NOMO-1 treated with dmso at 0.1 percent for 144 hours (cell line): Measurements from ENCODE around the gene IFNA16.
"Not testable (repeated sequence)": the region's sequence is repeated elsewhere in the genome, so short reads cannot be mapped to it uniquely, and the experiment has no call there.

ENCODE experiments used
- DNase-seq: peaks from one replicate; lab custom pipeline; 2025; ENCODE audit not compliant: unreplicated experiment; lab: John Stamatoyannopoulos, UW

The IFNA16 gene

DNA sequence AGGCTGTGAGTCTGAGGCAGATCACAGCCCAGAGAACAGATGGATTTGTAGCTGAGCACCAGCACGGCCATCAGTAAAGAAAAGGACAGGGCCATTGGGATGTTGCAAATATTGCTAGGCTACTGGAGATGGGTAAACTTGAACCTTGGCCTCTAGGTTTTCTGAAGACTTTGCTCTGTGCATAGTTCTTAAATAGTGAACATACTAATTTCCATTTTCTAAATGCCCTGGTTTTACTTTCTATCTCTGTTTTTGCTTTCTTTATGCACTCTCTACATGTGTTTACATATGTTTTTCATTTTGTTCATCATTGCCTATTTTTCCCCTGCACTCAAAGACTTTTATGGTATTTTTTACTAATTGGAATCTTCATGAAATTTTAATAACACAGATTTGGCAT lies at the start of gene IFNA16:
Gene IFNA16, minus strand, starts transcription at position 101 of the 400 bp plus-strand sequence. Its CDS starts 6 bp downstream, at position 95.
- DNase-seq: not testable (repeated sequence)

DNA sequence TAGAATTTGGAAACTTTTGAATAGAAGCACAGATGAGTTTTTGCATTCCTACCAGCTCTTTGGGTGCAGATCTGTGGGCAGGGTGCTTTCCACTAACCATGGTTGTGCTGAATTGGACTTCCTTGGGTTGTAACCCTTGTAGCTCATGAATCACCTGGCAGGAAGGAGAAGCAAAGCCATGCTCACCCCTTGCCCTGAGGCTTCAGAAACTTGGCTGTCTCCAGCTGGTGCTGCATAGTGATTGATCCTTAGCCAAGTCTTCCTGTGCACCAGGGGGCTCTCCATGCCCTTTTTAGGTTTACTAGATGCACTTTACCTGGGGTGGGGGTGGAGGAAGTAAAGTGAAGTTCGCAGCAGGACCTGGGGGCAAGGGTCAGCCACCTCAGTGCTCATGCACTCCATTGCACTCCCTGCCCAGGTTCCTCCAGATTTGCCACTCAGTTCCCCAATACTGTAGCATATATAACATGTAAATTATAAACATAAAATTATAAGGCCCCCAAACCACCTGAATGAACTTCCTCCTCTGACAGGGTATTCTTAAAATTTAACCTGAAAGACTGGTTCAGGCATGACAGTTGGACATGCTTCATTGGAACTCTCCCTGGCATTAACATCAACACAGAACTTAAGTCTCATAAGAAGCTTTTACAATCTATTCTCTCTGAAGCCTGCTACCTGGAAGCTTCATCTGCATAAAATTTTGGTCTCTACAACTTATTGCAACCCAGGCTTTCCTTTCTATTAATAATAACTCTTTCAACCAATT lies 48.5 kb upstream of the IFNA16 start:
- no peak for DNase-seq

DNA sequence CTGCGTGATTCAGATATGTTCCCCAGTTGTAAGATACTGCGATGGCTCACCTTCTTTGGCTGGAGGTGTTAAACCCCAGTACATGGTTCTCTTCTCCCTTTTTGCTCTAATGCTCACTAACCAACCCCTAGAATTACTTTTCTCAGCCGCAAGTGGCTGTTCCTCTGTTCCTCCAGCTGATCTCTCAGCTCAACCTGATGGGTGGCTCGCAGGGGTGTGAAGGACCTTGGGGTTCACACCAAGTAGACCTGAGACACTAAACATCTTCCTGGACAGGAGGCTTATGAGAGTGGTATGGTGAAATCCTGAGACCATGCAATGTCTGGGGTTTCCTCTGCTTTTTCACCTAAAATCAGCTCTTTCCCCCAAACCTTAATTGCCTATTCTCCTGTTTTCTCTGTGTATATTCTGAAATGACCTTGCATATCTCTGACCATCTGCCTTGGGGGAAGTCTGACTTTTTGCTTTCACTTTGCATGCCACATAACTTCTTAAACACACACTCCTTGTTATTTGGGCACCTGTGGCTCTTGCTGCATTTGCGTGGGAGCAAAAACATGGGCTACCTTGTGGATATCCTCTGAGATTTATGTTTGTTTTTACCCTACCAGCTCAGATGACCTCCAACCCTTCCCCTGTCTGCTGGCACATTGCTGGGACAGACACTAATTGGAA lies 38.6 kb upstream of the IFNA16 start:
- no peak for DNase-seq

DNA sequence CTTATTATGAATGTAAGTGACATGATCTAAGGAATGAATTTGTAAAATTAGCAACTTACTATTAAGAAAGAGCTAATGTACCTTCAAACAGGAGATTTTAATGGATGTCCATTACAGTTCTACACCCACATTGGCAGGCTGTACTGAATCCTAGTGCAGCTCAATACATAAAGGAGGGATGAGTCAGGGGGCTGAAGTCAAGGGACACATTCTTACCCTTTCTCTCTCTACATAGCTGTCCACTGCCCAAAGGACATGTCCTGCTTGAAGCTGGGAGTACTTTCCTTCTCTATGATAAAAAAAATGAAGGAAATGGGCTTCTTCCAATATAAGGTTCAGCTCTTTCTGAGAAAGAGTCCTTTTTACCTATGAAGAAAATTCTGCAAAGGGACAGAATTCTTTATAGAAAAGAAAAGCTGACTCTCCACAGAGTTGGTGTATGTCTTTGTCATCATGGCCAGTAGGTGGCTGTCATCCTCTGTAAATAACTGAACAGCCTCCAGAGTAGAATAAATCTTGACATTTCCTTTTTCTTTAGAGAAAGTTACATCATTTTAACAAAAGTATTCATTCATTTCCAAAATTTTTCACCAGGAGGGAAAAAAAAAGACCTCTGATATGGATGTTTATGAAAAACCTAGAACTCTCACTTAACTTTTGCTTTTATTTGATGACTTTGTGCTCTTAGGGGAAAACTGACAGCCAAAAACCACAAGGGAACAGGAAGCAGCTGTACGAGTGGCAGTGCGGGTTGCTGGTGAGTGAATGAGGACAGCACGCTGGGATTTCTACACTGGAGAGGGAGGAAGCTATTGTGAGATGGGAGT lies 35.8 kb upstream of the IFNA16 start:
- DNase-seq: no peak

DNA sequence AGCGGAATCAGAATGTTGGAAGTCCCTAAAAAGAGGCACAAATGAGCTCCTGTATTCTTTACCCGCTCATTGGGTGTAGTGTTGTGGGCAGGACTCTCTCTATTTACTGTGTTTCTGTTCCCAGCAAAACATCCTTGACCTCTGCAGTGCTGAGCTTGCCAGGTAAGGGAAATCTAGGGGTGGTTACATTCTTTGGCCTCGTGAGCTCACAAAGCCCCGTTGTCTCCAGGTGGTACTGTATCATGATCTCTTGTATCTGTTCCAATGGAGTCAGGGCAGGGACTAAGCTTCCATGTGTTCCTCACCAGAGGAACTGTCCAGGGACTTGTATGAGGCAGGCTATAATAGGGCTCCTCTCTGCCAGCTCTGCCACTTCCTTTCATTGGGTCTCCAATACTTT lies 34.5 kb upstream of the IFNA16 start:
- DNase-seq: no peak

DNA sequence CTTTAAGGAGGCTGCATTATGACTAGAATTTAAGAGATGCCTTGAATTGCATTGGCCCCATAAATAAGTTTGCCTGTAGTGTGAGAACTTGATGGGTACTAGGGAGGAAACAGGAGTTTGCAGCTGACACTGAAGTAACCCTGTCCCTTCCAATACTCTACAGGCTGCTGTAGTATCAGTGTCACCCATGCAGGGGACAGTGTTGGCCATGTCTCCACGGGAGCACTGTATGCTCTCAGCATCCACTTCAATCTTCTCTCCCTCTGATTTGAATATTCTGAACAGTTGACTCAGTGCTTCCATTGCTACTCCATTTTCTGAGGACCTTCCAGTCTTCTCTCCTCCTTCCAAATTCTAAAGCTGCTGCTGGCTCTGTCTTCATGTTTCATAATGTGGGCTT lies 34.1 kb upstream of the IFNA16 start:
- DNase-seq: no peak

DNA sequence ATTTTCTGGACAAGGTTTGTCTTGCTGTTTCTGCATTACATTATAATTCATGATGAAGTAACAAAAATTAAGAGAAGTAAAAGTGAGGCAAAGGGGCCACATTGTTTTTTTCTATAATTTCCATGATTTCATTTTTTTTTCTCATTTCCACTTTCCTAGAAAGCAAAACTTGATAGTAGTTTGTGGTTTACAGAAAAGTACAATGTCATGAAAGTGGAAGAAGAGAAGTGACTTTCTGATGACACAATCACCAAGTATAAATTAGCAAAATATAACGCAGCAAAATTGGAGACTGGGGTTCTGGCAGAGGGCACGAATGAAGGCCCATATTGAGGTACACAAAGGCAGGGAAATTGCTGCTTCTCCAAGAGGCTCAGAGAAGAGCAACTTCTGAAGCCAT lies 27.7 kb upstream of the IFNA16 start:
- DNase-seq: no peak

DNA sequence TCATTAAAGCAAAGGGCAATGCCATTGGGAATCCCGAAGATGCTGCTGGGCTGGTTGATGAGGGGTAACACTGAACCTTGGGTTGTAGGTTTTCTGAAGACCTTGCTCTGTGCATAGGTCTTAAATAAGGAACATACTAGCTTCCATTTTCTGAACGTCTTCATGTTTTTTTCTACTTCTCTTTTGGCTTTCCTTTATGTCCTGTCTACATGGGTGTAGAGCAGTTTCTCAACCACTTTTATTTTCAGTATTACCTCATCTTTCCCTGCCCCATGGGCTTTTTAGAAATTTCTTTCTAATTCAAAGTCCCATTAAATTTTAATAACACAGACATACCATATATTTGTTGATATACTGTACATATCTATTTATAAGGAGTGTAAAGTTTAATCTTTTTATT lies 22.8 kb upstream of the IFNA16 start, which contains the start of gene IFNA14:
Gene IFNA14, minus strand, starts transcription at position 95 of the 400 bp plus-strand sequence. Its CDS starts 70 bp downstream, at position 25.
- no peak for DNase-seq

DNA sequence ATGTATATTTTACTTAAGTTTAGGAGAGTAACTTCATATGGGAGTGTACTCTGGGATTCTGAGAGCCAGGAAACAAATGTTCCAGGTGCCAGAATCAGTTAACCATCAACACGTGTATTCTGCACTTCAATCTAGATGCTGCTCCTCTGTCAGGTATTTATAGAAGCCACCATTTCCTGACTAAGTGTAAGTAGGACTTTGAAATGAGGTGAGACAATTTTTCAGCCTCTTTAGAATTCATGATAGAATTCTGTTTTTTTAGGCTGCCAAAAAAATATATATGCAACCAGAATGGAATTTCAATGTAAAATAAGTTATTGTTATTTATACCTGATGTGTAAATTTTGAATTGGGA lies 19.2 kb upstream of the IFNA16 start:
- DNase-seq: not testable (repeated sequence)

DNA sequence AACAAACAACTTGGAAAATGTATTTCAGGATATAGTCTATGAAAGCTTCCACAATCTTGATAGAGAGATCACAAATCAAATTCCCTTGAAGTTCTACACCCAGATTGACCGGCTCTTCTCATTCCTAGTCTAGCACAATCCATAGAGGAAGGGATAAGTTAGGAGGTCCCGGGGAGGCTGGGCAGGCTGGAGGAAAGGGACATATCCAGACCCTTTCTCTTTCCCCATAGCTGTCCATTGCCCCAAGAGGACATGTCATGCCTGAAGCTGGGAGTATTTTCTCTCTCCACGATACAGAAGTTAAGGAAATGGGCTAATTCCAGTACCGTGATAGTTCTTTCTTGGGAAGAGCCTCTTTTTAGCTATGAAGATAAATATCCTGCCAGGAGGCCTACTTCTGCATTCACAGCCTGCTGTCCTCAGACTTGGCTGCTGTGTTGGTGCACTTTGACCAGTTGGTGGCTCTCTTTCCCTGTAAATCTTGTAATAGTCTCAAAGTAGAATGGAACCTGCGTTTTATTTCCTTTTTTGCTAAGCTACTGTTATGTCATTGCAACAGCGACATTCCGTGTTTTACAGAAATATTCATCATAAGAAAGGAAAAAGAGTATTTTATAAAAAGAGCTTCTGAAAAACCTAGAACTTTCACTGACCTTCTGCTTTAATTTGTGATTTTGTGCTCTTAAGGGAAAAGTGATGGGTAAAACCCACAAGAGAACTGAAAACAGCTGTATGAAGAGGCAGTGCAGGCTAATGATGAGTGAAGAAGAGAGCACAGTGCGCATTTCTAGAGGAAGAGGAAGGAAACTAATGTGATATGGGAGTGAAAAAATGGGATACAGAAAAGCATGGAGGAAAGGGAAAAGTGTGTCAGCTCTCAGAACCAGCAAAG lies 18.6 kb upstream of the IFNA16 start:
- DNase-seq: not testable (repeated sequence)

DNA sequence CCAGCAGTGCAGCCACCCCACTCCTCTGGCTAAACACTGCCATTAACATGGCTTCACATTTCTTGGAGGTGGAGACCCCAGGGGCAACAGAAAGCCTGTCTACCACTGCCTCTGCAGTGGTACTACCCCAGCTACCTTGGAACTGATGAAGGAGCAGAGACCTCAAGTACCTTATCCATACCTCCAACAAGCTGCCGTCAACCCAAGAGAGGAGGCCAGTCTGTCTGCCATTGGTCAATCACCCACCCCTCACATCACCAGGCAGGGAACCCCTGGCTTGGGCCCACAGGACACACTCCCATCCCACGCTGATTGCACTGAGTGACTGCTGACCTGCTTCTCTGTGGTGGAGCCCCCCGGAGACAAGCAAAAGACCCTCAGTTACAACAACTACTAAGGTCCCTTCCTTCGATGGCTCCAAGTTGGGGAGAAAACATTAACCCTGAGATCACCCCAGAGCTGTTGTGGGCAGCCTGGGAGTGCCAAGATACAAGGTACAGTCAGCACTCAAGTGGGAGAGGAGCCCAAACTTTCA lies 17.1 kb upstream of the IFNA16 start:
- no peak for DNase-seq

DNA sequence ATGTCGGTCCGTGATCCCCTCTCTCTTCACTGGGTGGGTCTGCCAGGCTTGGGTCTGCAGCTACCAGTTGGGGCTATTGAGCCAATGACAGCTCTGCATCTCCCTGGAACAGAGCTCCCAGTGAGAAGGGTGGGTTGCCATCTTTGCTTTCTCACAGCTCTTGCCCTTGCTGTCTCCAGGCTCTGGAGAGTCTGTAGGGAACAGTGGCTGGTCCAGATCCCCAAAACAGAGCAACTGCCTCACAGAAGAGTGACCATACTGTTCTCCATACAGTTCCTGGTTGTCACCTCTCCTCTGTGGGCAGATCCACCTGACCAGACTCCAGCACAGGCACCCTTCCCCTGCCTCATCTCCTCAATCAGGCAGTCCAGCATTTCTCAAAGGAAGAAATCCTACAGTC lies 16.1 kb upstream of the IFNA16 start:
- DNase-seq: no peak

DNA sequence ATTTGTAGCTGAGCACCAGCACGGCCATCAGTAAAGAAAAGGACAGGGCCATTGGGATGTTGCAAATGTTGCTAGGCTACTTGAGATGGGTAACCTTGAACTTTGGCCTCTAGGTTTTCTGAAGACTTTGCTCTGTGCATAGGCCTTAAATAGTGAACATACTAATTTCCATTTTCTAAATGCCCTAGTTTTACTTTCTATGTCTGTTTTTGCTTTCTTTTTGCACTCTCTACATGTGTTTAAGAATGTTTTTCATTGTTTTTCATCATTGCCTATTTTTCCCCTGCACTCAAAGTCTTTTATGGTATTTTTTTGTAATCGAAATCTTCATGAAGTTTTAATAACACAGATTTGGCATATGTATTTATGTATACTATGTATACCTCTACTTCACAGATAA lies 11.0 kb upstream of the IFNA16 start, which contains the start of gene IFNA17:
Gene IFNA17, minus strand, starts transcription at position 101 of the 400 bp plus-strand sequence. Its CDS starts 49 bp downstream, at position 52.
- DNase-seq: no peak

DNA sequence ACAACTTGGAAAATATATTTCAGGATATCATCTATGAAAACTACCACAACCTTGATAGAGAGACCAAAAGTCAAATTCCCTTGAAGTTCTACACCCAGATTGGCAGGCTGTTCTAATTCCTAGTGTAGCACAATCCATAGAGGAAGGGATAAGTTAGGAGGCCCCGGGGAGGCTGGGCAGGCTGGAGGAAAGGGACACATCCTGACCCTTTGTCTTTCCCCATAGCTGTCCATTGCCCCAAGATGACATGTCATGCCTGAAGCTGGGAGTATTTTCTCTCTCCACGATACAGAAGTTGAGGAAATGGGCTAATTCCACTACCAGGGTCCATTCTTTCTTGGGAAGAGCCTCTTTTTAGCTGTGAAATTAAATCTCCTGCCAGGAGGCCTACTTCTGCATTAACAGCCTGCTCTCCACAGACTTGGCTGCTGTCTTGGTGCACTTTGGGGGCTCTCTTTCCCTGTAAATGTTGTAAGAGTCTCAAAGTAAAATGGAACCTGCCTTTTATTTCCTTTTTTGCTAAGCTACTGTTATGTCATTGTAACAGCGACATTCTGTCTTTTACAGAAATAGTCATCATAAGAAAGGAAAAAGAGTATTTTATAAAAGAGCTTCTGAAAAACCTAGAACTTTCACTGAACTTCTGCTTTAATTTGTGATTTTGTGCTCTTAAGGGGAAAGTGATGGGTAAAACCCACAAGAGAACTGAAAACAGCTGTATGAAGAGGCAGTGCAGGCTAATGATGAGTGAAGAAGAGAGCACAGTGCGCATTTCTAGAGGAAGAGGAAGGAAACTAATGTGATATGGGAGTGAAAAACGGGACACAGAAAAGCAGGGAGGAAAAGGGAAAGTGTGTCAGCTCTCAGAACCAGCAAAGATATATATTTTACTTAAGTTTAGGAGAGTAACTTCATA lies 3.4 kb downstream of the IFNA16 start:
- not testable (repeated sequence) for DNase-seq

DNA sequence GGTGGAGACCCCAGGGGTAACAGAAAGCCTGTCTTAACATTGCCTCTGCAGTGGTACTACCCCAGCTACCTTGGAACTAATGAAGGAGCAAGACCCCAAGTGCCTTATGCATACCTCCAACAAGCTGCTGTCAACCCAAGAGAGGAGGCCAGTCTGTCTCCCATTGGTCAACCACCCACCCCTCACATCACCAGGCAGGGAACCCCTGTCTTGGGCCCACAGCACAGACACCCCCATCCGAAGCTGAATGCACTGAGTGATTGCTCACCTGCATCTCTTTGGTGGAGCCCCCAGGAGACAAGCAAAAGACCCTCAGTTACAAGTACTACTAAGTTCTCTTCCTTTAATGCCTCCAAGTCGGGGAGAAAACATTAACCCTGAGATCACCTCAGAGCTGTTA lies 5.0 kb downstream of the IFNA16 start:
- DNase-seq: not testable (repeated sequence)

DNA sequence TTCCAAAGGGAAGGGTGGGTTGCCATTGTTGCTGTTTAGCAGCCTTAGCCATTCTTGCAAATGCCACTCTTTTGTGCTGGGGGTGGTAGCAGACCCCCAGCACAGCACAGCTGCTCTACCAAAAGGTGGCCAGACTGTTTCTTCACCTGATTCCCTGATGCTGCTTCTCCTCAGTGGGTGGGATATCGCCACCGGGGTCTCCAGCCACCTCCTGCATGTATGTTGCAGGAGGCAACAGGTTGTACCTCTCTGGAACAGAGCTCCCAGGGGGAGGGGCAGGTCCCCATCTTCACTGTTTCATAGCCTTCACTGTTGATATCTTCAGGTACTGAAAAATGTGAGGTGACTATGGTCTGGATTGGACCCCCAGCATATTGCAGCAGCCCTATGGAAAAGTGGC lies 6.3 kb downstream of the IFNA16 start:
- not testable (repeated sequence) for DNase-seq

DNA sequence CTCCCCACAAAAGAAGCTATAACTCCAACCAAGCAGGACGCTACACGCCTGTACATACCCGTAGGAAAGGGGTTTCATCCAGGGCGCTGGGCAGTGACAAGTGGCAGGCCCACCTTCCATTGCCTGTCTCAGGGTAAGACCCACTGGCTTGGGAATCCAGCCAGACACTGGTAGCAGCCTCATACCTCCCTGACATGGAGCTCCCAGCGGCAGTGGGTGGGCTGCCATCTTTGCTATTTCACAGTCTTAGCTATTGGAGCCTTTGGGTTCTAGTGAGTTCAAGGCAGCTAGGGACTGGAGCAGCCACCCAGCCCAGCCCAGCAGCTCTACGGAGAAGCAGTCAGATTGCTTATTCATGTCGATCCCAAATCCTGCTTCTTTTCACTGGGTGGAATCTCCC lies 6.8 kb downstream of the IFNA16 start:
- no peak for DNase-seq

DNA sequence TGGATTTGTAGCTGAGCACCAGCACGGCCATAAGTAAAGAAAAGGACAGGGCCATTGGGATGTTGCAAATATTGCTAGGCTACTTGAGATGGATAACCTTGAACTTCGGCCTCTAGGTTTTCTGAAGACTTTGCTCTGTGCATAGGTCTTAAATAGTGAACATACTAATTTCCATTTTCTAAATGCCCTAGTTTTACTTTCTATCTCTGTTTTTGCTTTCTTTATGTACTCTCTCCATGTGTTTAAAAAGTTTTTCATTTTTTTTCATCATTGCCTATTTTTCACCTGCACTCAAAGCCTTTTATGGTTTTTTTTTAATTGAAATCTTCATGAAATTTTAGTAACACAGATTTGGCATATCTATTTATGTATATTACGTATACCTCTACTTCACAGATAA lies 10.1 kb downstream of the IFNA16 start, which contains the start of gene IFNA10:
Gene IFNA10, minus strand, starts transcription at position 101 of the 400 bp plus-strand sequence. Its CDS starts 46 bp downstream, at position 55.
- not testable (repeated sequence) for DNase-seq

DNA sequence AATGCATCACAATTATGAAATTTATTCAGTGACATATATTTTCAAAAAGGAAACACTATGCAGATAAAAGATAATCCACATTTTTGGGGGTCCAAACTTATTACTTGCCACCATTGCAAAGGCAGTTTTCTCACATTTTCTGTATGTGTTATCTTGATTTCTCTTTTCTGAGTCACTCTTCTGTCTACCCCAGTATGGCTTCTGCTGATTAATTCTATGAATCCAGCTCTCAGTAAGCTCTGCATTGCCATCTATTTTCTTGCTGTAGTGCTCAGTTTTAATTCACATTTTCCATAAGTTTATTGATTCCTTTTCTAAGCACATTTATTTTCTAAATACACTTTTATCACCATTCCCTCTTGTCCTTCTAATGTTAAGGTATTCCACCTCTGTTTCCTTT lies 11.9 kb downstream of the IFNA16 start:
- DNase-seq: no peak
